HG03558 (cell line): Measurements from ENCODE around the gene RAPGEF4.
"Not testable (repeated sequence)": the region's sequence is repeated elsewhere in the genome, so short reads cannot be mapped to it uniquely, and the experiment has no call there.

Experiments used
- ATAC-seq: cut with Tn5 transposase; IDR thresholded peaks from one replicate; pipeline ENCODE4 v1.9.1; 2021; ENCODE audit warnings: moderate number of reproducible peaks; ENCODE audit not compliant: unreplicated experiment; ENCODE audit errors: extremely low read depth

RAPGEF4 gene

DNA sequence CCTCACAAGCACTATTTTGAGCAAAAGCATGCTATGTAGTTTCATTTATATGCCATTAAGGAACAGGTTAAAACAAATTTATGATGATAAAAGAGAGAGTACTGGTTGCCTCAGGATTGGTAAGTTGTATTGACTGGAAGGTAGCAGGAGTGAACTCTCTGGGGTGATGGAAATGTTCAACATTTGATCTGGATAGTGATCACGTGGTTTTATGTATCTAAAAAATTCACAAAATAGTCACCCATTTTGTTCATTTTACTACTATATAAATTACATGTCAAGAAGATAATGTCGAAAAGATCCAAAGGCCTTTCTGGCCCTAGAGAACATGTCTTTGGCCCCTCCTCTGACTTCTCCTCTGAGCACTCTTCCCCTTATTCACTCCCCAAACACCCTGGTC is 10.4 kb upstream of the RAPGEF4 start:
- ATAC-seq: no peak

DNA sequence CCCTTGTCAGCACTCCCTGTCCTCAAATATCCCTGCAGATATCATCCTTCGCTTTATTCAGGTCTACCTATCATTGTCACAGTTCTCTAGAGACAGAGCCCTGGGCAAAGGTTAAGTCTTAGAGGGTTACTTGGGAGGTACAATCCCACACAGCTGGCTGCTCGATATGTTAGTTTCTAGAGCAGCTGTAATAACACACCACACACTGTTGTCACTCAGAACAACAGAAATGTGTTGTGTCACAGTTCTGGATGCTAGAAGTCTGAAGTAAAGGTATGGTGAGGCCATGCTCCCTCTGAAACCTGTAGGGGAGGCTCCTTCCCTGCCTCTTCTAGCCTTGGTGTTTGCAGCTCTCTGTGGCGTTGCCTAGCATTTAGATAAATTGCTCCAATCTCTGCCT is 9.9 kb upstream of the RAPGEF4 start:
- ATAC-seq: no peak

DNA sequence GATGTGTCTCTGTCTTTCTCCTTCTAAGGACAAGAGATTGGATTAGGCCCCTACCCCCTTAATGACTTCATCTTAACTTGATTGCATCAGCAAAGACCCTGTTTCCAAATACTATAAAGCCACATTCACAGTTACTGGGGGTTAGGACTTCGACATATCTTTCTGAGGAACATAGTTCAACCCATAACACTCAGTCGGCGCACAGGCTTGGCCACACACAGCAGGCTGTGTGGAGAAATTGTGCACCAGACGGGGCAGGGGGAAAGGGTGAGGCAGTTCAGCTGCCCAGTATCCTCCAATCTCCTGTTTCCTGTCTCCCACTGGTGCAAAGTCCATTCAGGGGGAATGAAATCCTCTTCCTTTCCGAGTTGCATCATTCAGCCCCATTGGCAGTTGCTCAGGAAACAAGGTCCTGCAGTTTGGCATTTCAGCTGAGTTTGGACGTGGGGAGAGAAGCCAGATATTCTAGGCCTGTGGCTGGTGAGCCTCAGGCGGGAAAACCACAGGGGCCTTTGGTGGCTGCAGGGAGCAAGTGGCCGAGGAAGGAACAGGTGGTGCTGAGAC is 9.4 kb upstream of the RAPGEF4 start:
- no peak for ATAC-seq

DNA sequence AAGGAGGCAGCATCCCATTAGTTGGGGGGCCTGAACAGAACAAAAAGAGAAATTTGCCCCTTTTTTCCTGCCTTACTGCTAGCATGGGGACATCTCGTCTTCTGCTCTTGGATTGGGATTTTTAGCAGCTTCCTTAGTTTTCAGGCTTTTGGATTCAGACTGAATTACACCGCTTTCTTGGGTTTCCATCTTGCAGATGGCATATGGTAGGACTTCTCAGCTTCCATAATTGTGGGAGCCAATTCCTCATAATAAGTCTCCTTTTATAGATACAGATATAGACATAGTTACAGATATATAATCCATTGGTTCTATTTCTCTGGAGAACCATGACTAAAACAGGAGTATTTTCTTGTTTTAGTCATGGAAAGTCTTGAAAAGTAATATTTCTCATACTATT is 5.2 kb upstream of the RAPGEF4 start:
- no peak for ATAC-seq

DNA sequence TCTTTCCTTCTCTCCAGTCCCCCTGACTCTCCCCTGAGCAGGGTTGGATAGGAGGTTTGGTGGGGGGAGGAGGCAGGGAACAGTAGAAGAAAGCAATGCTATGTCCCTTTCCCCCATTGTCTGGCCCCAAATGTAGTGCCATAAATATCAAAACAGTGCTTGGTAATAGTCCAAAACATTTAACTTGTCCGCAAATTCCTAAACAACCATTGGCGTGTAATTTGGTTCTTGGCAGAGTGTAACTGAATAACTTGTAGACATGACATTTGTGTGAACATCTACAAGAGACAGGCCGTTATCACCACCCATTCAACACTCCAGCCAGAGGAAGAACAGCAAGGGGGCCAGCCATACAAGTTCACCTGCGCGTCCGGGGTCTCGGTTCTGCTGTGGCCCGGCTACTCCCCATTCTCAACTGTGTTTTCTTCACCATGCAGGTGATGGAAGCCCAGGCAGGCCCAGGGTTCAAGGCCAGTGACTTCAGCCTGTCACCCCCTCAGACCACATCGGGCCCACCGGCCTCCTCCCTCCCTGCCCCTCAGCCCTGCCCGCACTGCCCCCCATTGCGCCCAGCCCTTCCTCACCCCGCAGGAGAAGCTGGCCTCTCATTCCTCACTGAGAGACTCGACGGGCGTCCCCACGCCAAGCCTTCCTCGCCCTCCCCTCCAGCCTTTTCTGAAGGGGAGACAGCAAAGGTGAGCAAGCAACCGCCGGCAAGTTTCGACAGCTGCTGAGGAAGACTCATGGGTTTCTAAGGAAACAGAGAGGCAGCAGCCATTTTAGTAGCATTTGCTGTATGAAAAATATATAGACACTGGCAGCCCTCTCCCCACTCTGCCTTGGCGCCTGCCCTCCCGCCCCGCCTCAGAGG is 699 bp upstream of the RAPGEF4 start:
- ATAC-seq: no peak

DNA sequence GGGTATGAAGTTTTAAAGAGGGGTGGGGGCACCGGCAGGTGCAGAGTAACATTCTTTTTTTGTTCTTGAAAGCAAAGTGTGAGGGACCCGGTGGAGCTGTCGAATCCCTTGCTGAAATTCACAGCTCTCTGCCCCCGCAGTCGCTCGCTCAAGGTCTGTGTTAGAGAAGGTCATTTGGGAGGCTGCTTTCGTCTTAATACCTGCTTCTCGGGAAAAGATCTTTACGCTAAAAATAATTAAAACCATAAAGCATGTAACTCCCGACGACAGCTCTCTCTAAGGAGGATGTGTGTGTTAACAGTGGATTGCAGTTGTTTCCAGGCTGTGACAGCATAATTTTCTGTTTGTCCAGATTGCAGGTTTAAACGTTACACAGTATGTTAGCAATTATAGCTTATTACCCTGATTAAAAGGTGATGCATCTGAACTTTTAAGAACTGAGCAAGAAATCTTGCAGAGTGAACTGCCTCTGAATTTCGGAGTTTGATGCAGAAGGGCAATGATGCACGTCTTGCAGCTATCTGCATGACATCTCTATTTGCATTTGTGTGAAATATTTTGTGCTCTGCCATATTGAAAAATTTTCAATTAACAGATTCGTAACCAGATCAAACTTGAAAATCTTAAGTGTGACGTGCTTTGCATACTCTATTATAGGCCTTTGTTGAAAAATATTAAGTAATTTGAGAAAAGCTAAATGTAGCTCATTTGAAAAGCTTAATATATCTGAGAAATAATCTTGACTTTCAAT is 954 bp downstream of the RAPGEF4 start:
- no peak for ATAC-seq

DNA sequence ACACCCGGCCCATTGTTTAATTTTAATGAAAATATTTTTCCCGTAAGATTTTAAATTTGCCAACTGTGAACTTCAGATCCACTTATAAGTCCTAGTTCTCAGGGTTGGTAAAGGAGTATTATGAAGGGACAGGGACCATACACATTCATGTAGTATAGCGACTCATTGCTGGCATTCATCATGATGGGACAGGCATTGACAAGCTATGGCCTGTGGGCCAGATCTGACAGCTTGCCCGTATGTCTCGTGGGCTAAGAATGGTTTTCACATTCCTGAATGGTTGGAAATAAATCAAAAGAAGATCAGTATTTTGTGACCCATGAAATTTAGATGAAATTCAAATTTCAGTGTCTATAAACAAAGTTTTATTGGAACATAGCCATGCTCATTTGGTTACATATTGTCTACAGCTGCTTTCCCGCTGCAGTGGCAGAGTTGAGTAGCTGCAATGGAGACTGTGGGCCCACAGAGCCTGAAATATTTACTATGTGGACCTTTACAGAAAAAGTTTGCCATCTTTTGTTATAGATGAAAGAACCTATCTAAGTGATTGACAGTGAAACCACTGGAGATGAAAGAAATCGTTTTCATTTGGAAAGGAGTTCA is 4.1 kb downstream of the RAPGEF4 start:
- no peak for ATAC-seq

DNA sequence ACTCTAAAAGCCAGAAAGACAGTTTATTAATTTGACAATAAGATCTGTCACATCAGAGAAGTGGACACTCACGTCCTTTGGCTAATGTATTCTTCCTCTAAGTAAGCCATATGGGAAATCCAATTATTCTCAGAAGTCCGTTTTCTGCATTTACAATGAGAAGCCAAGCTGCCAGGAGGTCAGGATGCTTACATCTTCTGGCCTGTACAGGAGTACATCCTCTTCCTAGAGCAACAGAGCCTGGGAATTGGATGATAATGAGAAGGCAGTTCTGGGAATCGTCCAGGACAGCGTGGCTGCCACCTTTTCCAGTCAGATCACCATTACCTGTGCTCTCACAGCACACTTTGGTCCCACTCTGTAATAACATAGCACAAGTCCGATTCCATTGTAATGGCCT is 5.2 kb downstream of the RAPGEF4 start:
- ATAC-seq: no peak

DNA sequence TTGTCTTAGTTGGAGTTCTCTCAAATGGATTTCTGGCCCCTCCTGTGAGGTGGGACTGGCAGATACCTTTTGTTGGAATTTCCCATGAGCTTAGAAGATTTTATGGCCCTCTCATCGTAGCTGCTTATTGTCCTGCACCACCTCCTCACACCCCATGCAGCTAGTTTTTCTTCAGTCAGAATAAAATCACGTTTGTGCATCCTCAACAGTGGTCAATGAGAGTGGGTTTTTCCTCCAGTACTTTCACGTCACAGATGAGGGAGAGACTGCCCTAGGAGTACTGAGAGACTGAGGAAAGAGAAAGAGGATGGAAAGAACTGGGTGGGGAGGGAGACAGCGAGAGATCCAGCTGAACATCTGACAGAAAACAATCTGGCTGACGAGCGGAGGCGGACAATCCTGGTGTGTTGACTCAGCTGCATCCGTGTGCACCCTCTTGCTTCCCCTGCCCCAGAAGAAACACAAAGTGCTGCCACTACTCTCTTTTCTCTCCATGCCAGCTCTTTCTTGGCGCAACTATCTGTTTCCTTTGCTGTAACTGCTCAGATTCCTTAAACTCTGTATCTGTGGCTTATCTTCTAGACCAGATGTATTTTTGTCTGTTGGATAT is 7.4 kb downstream of the RAPGEF4 start:
- ATAC-seq: no peak

DNA sequence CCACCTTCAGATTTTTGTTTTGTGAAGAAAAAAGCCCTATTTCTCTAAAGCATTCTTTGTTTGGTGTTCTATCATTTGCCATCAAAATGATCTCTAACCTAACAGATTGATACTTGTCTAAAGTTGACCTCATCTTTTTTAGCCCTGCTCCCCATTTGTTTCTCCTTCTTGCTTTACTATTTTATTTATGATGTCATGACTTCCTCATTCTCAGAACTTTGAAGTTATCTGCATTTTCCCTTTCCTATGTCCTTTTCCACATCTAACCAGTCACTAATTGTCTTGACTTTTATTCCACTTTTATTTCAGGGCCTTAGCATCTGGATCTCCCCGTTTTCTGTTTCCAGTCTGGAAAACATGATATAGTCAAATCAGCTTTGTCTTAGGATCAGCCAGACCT is 8.3 kb downstream of the RAPGEF4 start:
- no peak for ATAC-seq

DNA sequence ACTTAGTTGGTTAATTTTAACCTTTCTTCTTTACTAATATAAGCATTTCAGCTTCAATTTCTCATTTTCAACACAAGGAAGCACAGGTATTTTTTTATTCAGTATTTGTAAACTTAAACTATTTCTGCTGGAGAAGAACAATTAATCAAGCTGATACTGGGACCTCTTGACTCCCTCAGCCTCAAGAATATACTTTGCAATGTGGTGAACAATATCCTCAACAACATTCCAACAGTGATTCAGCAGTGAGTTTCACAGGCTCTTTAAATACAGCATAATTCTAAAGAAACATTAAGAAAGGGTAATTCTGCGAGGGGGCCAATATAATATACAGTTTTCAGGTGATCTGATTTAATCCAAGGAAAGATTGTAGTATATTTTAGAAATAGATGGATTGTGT is 10.0 kb downstream of the RAPGEF4 start:
- ATAC-seq: no peak

DNA sequence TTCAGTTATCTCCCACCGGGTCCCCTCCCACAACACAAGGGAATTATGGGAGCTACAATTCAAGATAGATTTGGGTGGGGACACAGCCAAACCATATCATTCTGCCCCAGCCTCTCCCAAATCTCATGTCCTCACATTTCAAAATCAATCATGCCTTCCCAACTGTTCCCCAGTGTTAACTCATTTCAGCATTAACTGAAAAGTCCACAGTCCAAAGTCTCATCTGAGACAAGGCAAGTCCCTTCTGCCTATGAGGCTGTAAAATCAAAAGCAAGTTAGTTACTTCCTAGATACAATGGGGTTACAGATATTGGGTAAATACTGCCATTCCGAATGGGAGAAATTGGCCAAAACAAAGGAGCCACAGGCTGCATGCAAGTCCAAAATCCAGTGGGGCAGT is 12.9 kb downstream of the RAPGEF4 start:
- not testable (repeated sequence) for ATAC-seq

DNA sequence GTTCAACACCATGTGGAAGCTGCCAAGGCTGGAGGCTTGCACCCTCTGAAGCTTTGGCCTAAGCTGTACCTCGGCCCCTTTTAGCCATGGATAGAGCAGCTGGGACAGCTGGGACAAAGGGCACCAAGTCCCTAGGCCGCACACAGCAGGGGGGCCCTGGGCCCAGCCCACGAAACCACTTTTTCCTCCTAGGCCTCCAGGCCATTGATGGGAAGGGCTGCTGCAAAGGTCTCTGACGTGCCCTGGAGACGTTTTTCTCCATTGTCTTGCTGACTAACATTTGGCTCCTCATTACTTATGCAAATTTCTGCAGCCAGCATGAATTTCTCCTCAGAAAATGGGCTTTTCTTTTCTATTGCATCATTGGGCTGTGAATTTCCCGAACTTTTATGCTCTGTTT is 13.7 kb downstream of the RAPGEF4 start:
- no peak for ATAC-seq

DNA sequence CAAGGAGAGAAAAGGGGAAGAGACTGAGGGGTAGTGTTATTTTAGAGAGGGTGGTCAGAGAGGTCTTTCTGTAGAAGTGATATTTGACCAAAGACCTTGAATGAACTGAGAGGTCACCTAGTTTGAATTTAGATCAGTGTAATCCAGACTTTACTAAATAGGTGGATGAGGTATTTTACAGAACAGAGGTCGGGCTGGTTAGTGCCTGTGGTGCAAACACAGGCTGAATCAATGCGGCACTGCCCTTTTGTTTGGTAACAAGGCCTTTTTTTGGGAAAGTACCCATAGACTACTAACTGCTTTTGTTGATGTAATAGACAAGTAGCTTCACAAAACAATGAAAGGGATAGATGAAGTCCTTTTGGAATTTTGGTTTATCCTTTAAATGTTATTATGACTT is 15.9 kb downstream of the RAPGEF4 start:
- ATAC-seq: no peak

DNA sequence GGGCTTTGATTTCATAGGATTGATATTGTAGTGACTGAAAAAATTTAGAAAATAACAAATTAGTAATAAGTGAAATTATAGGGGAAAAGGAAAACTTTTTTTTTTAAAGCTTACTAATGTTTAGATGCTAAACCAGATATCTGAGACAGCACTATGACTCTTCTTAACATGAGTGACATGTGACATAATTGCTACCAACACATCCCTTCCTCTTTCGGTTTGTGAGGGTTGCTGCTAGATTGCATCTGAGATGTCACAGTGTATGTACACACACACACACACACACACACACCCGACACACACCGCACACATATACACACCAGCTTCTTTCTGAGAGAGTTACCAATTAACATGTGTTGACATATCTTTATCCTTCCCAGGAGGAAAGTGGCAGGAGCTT is 18.0 kb downstream of the RAPGEF4 start:
- no peak for ATAC-seq

DNA sequence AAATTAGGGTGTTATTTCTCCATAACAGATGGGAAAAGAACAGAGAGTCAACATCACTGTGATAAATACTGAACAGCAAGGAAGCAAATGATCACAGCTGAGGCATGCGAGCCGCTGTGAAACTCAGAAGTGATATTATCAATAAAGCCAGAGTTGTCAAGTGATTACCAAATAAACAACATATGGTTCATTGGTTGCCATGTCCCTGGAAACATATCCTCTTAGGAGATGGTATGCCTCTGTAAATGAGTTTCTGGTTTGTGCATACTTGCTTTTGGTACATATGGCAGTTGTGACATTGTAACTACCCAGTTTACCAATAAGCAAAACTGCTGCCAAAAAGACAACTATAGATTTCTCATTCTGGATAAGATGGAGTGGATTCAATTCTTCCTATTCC is 23.8 kb downstream of the RAPGEF4 start:
- no peak for ATAC-seq

DNA sequence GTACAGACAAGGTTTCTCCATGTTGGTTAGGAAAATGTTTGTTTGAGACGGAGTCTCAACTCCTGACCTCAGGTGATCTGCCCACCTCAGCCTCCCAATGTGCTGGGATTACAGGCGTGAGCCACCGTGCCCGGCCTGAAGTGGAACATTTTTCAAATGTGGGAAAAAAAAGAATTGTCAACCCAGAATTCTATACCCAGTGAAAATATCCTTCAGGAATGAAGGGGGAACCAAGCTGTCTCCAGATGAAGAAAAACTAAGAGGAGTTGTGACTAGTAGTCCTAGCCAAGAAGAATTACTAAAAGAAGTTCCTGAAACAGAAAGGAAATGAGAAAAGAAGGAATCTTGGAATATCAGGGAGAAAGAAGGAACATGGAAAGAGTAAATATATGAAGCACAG is 25.7 kb downstream of the RAPGEF4 start:
- no peak for ATAC-seq

DNA sequence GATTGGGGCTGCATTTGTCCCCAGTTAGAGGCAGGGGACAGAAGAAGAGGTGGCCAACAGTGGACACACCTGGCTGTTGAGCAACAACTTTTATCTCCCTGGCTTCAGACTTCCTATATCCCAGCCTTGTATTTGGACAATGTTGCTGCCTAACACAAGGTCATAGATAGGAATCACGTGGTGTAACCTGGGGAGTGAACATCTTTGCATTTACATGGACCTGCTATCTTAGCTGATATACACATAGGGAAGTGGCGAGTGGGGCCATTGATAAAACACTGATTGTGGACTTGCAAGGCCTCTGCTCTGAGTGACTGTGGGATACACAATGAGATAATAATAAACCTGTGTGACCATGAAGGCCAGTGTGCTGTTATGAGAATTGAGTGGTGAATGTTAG is 26.9 kb downstream of the RAPGEF4 start:
- no peak for ATAC-seq

DNA sequence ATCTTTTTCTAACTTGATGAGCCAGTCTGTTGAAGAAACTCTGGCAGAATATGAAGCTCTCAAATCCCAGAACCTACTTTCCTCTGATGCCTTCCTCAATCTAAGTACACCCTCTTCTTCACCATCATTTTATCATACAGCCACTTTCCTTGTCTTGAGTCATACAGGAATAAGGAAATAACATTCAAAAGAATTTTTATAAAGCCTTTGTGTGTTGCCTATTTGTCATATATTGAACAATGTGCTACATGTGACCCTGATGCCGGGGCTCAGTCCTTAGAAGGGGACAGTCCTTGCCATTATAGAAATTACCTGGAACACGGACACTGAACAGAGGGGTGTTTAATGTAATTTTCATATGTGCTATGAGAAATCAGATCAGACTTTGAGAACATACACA is 27.4 kb downstream of the RAPGEF4 start:
- no peak for ATAC-seq

DNA sequence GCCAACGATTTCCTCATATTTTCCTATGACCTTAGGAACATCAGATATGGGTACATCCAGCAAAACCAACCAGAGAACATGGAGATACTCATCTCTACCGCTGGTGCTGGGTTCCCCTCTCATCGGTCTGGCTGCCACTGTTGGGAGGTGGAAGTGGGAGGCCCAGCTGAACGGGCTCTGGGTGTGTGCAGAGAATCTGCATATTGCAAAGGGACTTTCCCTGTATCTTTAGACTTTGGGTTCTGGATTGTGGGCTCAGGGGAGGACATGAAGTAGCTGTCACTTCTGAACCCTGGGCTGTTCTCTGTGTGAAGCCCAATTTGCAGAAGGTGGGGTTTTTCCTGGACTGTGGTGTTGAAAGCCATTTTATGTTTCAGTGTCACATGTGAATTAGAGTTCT is 30.0 kb downstream of the RAPGEF4 start:
- ATAC-seq: no peak

DNA sequence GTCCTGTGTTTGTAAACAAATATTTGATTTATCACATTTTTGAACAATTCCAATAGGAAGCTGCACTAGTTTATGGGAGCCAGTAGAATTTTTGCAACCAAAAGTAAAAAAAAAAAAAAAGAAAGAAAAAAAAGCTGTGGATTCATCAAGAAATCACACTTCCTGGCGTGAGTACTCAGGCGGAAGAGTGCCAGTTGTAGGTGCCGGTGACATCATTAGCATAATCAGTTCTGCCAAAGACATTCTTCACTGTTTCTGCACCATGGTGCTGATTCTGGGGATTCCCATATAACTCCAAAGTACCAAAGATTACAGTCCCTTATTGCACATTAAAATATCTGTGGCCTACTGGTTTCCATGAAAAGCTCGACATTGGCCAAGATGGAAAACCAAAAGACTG is 32.8 kb downstream of the RAPGEF4 start:
- ATAC-seq: no peak
